ENCODE results near the gene IL4R. TPM values are rescaled to one million over a fixed set of nuclear protein-coding genes. Genes with fewer than 3 reads are reported as not detected.

Gene IL4R
- total RNA-seq, 2 donors from 2014 or later, result 313 to 348 TPM

GRCh38 chr16:27332105-27332504 is 18.3 kb downstream of the IL4R start:
- DNase-seq (no peak), ATAC-seq (replicated peaks in 1 of 2) (no peak)
- Mint-ChIP-seq H3K4me3 (no peak overlapping the region), H3K9me3 (no peaks in the 10 kb centered on the region), H3K36me3 (ENCODE audit: insufficient read depth in 2 of 2) (peaks cover 31 to 66% of the 10 kb centered on the region in 2 donors), H3K27me3 (ENCODE audit: low read depth) (no peaks in the 10 kb centered on the region), H3K27ac (peak overlapping the region; percentile 48), H3K4me1 (ENCODE audit: low read depth) (peaks cover 73% of the 10 kb centered on the region)

GRCh38 chr16:27333104-27333503 is 19.3 kb downstream of the IL4R start:
- H3K27me3 Mint-ChIP-seq (ENCODE audit: low read depth), result no peaks in the 10 kb centered on the region
- H3K27ac Mint-ChIP-seq, result peak overlapping the region; percentile 82
- DNase-seq (no peak), ATAC-seq (replicated peaks in 1 of 2) (no peak)
- H3K4me1 Mint-ChIP-seq (ENCODE audit: low read depth), result peaks cover 66% of the 10 kb centered on the region
- H3K36me3 Mint-ChIP-seq (ENCODE audit: insufficient read depth in 2 of 2), result peaks cover 27 to 62% of the 10 kb centered on the region in 2 donors
- H3K4me3 Mint-ChIP-seq, result no peak overlapping the region
- H3K9me3 Mint-ChIP-seq, result no peaks in the 10 kb centered on the region

GRCh38 chr16:27333549-27333948 is 19.8 kb downstream of the IL4R start:
- Mint-ChIP-seq H3K4me3 (no peak overlapping the region), H3K27me3 (ENCODE audit: low read depth) (no peaks in the 10 kb centered on the region), H3K27ac (no peak overlapping the region), H3K9me3 (no peaks in the 10 kb centered on the region), H3K4me1 (ENCODE audit: low read depth) (peaks cover 66% of the 10 kb centered on the region), H3K36me3 (ENCODE audit: insufficient read depth in 2 of 2) (peaks cover 28 to 63% of the 10 kb centered on the region in 2 donors)
- ATAC-seq (replicated peaks in 1 of 2) (no peak), DNase-seq (no peak)

GRCh38 chr16:27334192-27334764 is 20.5 kb downstream of the IL4R start:
- Mint-ChIP-seq H3K27ac (peak overlapping the region; percentile 64), H3K4me1 (ENCODE audit: low read depth) (peaks cover 59% of the 10 kb centered on the region), H3K4me3 (no peak overlapping the region), H3K9me3 (no peaks in the 10 kb centered on the region), H3K36me3 (ENCODE audit: insufficient read depth in 2 of 2) (peaks cover 25 to 60% of the 10 kb centered on the region in 2 donors), H3K27me3 (ENCODE audit: low read depth) (no peaks in the 10 kb centered on the region)
- ATAC-seq (replicated peaks in 1 of 2) (no peak), DNase-seq (no peak)

- no peak for DNase-seq
- Mint-ChIP-seq H3K4me1 (ENCODE audit: low read depth) (peaks cover 53% of the 10 kb centered on the region), H3K9me3 (no peaks in the 10 kb centered on the region), H3K4me3 (no peak overlapping the region), H3K36me3 (ENCODE audit: insufficient read depth in 2 of 2) (peaks cover 25 to 59% of the 10 kb centered on the region in 2 donors), H3K27me3 (ENCODE audit: low read depth) (no peaks in the 10 kb centered on the region), H3K27ac (no peak overlapping the region)
- ATAC-seq (replicated peaks in 1 of 2), result no peak
Measured at GRCh38 chr16:27334838-27335237, 21.1 kb downstream of the IL4R start.

GRCh38 chr16:27335349-27336053 is 21.7 kb downstream of the IL4R start:
- DNase-seq, result no peak
- Mint-ChIP-seq H3K27me3 (ENCODE audit: low read depth) (no peaks in the 10 kb centered on the region), H3K27ac (peak overlapping the region; percentile 16), H3K4me1 (ENCODE audit: low read depth) (peaks cover 51% of the 10 kb centered on the region), H3K4me3 (no peak overlapping the region), H3K9me3 (no peaks in the 10 kb centered on the region), H3K36me3 (ENCODE audit: insufficient read depth in 2 of 2) (peaks cover 23 to 63% of the 10 kb centered on the region in 2 donors)
- ATAC-seq (replicated peaks in 1 of 2), result no peak

GRCh38 chr16:27337024-27337423 is 23.2 kb downstream of the IL4R start:
- Mint-ChIP-seq H3K9me3 (no peaks in the 10 kb centered on the region), H3K27ac (no peak overlapping the region), H3K4me1 (ENCODE audit: low read depth) (peaks cover 44% of the 10 kb centered on the region), H3K27me3 (ENCODE audit: low read depth) (no peaks in the 10 kb centered on the region), H3K4me3 (no peak overlapping the region), H3K36me3 (ENCODE audit: insufficient read depth in 2 of 2) (peaks cover 24 to 73% of the 10 kb centered on the region in 2 donors)
- DNase-seq (no peak), ATAC-seq (replicated peaks in 1 of 2) (no peak)

- ATAC-seq (replicated peaks in 1 of 2), result no peak
- Mint-ChIP-seq H3K4me1 (ENCODE audit: low read depth) (peaks cover 28% of the 10 kb centered on the region), H3K27me3 (ENCODE audit: low read depth) (no peaks in the 10 kb centered on the region), H3K9me3 (no peaks in the 10 kb centered on the region), H3K36me3 (ENCODE audit: insufficient read depth in 2 of 2) (peaks cover 26 to 74% of the 10 kb centered on the region in 2 donors), H3K4me3 (no peak overlapping the region), H3K27ac (no peak overlapping the region)
- DNase-seq, result no peak
Measured at GRCh38 chr16:27339180-27339579, 25.4 kb downstream of the IL4R start.

GRCh38 chr16:27340654-27341053 is 26.9 kb downstream of the IL4R start:
- DNase-seq, result no peak
- no peaks in the 10 kb centered on the region for H3K27me3 Mint-ChIP-seq (ENCODE audit: low read depth)
- H3K36me3 Mint-ChIP-seq (ENCODE audit: insufficient read depth in 2 of 2), result peaks cover 21 to 73% of the 10 kb centered on the region in 2 donors
- peaks cover 19% of the 10 kb centered on the region for H3K4me1 Mint-ChIP-seq (ENCODE audit: low read depth)
- no peak for ATAC-seq (replicated peaks in 1 of 2)
- H3K4me3 Mint-ChIP-seq, result no peak overlapping the region
- H3K27ac Mint-ChIP-seq, result peak overlapping the region; percentile 10
- no peaks in the 10 kb centered on the region for H3K9me3 Mint-ChIP-seq

- ATAC-seq (replicated peaks in 1 of 2) (no peak), DNase-seq (no peak)
- Mint-ChIP-seq H3K9me3 (no peaks in the 10 kb centered on the region), H3K4me3 (no peak overlapping the region), H3K36me3 (ENCODE audit: insufficient read depth in 2 of 2) (peaks cover 19 to 68% of the 10 kb centered on the region in 2 donors), H3K4me1 (ENCODE audit: low read depth) (peaks cover 11% of the 10 kb centered on the region), H3K27ac (no peak overlapping the region), H3K27me3 (ENCODE audit: low read depth) (no peaks in the 10 kb centered on the region)
Measured at GRCh38 chr16:27341549-27341948, 27.8 kb downstream of the IL4R start.

GRCh38 chr16:27341971-27342370 is 28.2 kb downstream of the IL4R start:
- DNase-seq, result no peak
- Mint-ChIP-seq H3K36me3 (ENCODE audit: insufficient read depth in 2 of 2) (peaks cover 19 to 66% of the 10 kb centered on the region in 2 donors), H3K27ac (peak overlapping the region; percentile 11), H3K4me1 (ENCODE audit: low read depth) (peaks cover 9% of the 10 kb centered on the region), H3K4me3 (no peak overlapping the region), H3K27me3 (ENCODE audit: low read depth) (no peaks in the 10 kb centered on the region), H3K9me3 (no peaks in the 10 kb centered on the region)
- ATAC-seq (replicated peaks in 1 of 2), result no peak

GRCh38 chr16:27344721-27345120 is 30.9 kb downstream of the IL4R start:
- H3K36me3 Mint-ChIP-seq (ENCODE audit: insufficient read depth in 2 of 2), result peaks cover 27 to 74% of the 10 kb centered on the region in 2 donors
- H3K27me3 Mint-ChIP-seq (ENCODE audit: low read depth), result no peaks in the 10 kb centered on the region
- H3K9me3 Mint-ChIP-seq, result no peaks in the 10 kb centered on the region
- ATAC-seq (replicated peaks in 1 of 2) (no peak), DNase-seq (no peak)
- peaks cover 15% of the 10 kb centered on the region for H3K4me1 Mint-ChIP-seq (ENCODE audit: low read depth)
- H3K4me3 Mint-ChIP-seq, result no peak overlapping the region
- no peak overlapping the region for H3K27ac Mint-ChIP-seq

GRCh38 chr16:27345201-27345600 is 31.4 kb downstream of the IL4R start:
- H3K27ac Mint-ChIP-seq, result peak overlapping the region; percentile 87
- H3K9me3 Mint-ChIP-seq, result no peaks in the 10 kb centered on the region

More at GRCh38 chr16:27345201-27345600, 31.4 kb downstream of the IL4R start:
- peaks cover 30 to 73% of the 10 kb centered on the region in 2 donors for H3K36me3 Mint-ChIP-seq (ENCODE audit: insufficient read depth in 2 of 2)
- ATAC-seq (replicated peaks in 1 of 2), result no peak
- no peak for DNase-seq
- H3K27me3 Mint-ChIP-seq (ENCODE audit: low read depth), result no peaks in the 10 kb centered on the region
- H3K4me1 Mint-ChIP-seq (ENCODE audit: low read depth), result peaks cover 15% of the 10 kb centered on the region
- no peak overlapping the region for H3K4me3 Mint-ChIP-seq
